HepG2 (cell line): ENCODE results near the gene MATK. TPM values are rescaled to one million over a fixed set of nuclear protein-coding genes. Genes with fewer than 3 reads are reported as not detected.
A peak's percentile ranks its signal among the peaks of the same experiment; 100 is the strongest.

ENCODE experiments used
- ATF4 ChIP-seq, 2 experiments: fragments of 450-650 bp in 1 of 2; sonication (generic) in 1 of 2; formaldehyde crosslinking; IDR thresholded peaks; 2 replicates each; pipeline versions ENCODE4 v1.5.0 to v1.8.0; 2020 to 2022; ENCODE audit warnings: mild to moderate bottlenecking in 1 of 2, missing genetic modification reagents in 1 of 2
- CHD2 ChIP-seq: IDR thresholded peaks from 2 replicates; pipeline ENCODE4 v1.6.1; 2011; ENCODE audit warnings: low read depth, low read length, improper control_type of control experiment
- ETV5 ChIP-seq: IDR thresholded peaks from 2 replicates; pipeline ENCODE4 v1.6.1; 2018; ENCODE audit warnings: missing biosample characterization, missing genetic modification reagents, inconsistent platforms, borderline replicate concordance
- FOXO1 ChIP-seq: sonication (generic); formaldehyde crosslinking; IDR thresholded peaks from 2 replicates; pipeline ENCODE4 v1.4.0; 2020; ENCODE audit warnings: missing genetic modification reagents
- KMT2B ChIP-seq: IDR thresholded peaks from 2 replicates; pipeline ENCODE4 v1.6.1; 2016; ENCODE audit warnings: missing genetic modification reagents, missing compliant biosample characterization
- MAX ChIP-seq: IDR thresholded peaks from 2 replicates; pipeline ENCODE4 v1.6.1; 2012; ENCODE audit warnings: inconsistent platforms
- NR3C1 ChIP-seq: sonication (generic); formaldehyde crosslinking; IDR thresholded peaks from 2 replicates; pipeline ENCODE4 v1.4.0; 2020; ENCODE audit warnings: missing genetic modification reagents
- PAF1 ChIP-seq: IDR thresholded peaks from 2 replicates; pipeline ENCODE4 v1.6.1; 2016; ENCODE audit warnings: missing genetic modification reagents, missing compliant biosample characterization
- PHF8 ChIP-seq: sonication (generic); formaldehyde crosslinking; IDR thresholded peaks from 2 replicates; pipeline ENCODE4 v1.5.0; 2020; ENCODE audit warnings: missing genetic modification reagents
- RNF2 ChIP-seq: fragments of 450-650 bp; conservative IDR thresholded peaks from 2 replicates; pipeline ENCODE4 v1.6.1; 2016; ENCODE audit warnings: low read depth
- SIX4 ChIP-seq: sonication (generic); formaldehyde crosslinking; IDR thresholded peaks from 2 replicates; pipeline ENCODE4 v1.4.0; 2020; ENCODE audit warnings: missing genetic modification reagents
- ZGPAT ChIP-seq: IDR thresholded peaks from 2 replicates; pipeline ENCODE4 v1.6.1; 2016; ENCODE audit warnings: mild to moderate bottlenecking
- ZNF382 ChIP-seq: sonication (generic); formaldehyde crosslinking; IDR thresholded peaks from 2 replicates; pipeline ENCODE4 v1.5.0; 2020; ENCODE audit warnings: missing genetic modification reagents, mild to moderate bottlenecking, borderline replicate concordance
- ZNF564 ChIP-seq: sonication (generic); formaldehyde crosslinking; IDR thresholded peaks from 2 replicates; pipeline ENCODE4 v1.8.1; 2023; ENCODE audit warnings: mild to moderate bottlenecking, missing genetic modification reagents
- polyA plus RNA-seq, 8 experiments: library from polyadenylated mRNA; depleted of rRNA in 3 of 8; stranded (reverse) in 7 of 8; unstranded in 1 of 8; fragments of >200 nt; fragmentation: Illumina TruSeq in 4 of 8; extraction: Trizol in 4 of 8; gene quantifications; 2 replicates each; pipeline versions ENCODE4 v1.2.1 to v1.2.3, GENCODE V29; 2011 to 2016; ENCODE audit warnings: low read depth in 4 of 8, missing spikeins in 1 of 8, mixed read lengths in 1 of 8; ENCODE audit not compliant: insufficient read depth in 1 of 8
- total RNA-seq, 5 experiments: library from RNA; depleted of rRNA; stranded (reverse); fragments of >200 nt; fragmentation: Illumina TruSeq; extraction: Trizol; gene quantifications; 2 replicates each; pipeline ENCODE4 v1.2.3, GENCODE V29; 2016; ENCODE audit warnings: low read depth in 1 of 5
- TF ChIP-seq, protein P1 (sequence below), 2 experiments: sonication (generic) in 1 of 2; formaldehyde crosslinking in 1 of 2; IDR thresholded peaks; 2 replicates each; pipeline versions ENCODE4 v1.6.1 to v1.9.0; 2014 to 2022; ENCODE audit warnings: antibody characterized with exemption in 1 of 2, borderline replicate concordance in 1 of 2, inconsistent platforms in 1 of 2, low read depth in 1 of 2, missing genetic modification reagents in 1 of 2
- TF ChIP-seq, protein P2 (sequence below): sonication (generic); formaldehyde crosslinking; IDR thresholded peaks from 2 replicates; pipeline ENCODE4 v1.5.1; 2020; ENCODE audit warnings: mild to moderate bottlenecking, missing genetic modification reagents, moderate library complexity

The MATK gene
- total and polyA plus RNA-seq, 2 of the 13 experiments (the other 11 are each of a cell fraction or from before 2014, with no cell fraction given) = 0.09 TPM; not detected in 1

- TF ChIP-seq, protein P1, sequence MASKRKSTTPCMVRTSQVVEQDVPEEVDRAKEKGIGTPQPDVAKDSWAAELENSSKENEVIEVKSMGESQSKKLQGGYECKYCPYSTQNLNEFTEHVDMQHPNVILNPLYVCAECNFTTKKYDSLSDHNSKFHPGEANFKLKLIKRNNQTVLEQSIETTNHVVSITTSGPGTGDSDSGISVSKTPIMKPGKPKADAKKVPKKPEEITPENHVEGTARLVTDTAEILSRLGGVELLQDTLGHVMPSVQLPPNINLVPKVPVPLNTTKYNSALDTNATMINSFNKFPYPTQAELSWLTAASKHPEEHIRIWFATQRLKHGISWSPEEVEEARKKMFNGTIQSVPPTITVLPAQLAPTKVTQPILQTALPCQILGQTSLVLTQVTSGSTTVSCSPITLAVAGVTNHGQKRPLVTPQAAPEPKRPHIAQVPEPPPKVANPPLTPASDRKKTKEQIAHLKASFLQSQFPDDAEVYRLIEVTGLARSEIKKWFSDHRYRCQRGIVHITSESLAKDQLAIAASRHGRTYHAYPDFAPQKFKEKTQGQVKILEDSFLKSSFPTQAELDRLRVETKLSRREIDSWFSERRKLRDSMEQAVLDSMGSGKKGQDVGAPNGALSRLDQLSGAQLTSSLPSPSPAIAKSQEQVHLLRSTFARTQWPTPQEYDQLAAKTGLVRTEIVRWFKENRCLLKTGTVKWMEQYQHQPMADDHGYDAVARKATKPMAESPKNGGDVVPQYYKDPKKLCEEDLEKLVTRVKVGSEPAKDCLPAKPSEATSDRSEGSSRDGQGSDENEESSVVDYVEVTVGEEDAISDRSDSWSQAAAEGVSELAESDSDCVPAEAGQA (IDR thresholded peaks at IDR 0.05; ENCODE audit: low read depth) = peak; percentile 43; the same call in 1 of the 2 replicates
- TF ChIP-seq, protein P1 (CRISPR knock-in tag; IDR thresholded peaks at IDR 0.05; ENCODE audit: borderline replicate concordance) = no peak
- TF ChIP-seq PAF1 (no peak), FOXO1 (CRISPR knock-in tag) (peak; percentile 30; the same call in 1 of the 2 replicates), PHF8 (CRISPR knock-in tag) (no peak), ATF4 (CRISPR knock-in tag; IDR thresholded peaks at IDR 0.05) (no peak), ZNF382 (CRISPR knock-in tag) (no peak), SIX4 (no peak), MAX (peak; percentile 95), ETV5 (CRISPR knock-in tag) (no peak), CHD2 (no peak), ZNF564 (CRISPR knock-in tag) (no peak), ZGPAT (CRISPR knock-in tag) (peak; percentile 36; the same call in 1 of the 2 replicates), RNF2 (peak; percentile 63), KMT2B (CRISPR knock-in tag) (no peak), NR3C1 (CRISPR knock-in tag) (no peak)
- TF ChIP-seq, protein P2, sequence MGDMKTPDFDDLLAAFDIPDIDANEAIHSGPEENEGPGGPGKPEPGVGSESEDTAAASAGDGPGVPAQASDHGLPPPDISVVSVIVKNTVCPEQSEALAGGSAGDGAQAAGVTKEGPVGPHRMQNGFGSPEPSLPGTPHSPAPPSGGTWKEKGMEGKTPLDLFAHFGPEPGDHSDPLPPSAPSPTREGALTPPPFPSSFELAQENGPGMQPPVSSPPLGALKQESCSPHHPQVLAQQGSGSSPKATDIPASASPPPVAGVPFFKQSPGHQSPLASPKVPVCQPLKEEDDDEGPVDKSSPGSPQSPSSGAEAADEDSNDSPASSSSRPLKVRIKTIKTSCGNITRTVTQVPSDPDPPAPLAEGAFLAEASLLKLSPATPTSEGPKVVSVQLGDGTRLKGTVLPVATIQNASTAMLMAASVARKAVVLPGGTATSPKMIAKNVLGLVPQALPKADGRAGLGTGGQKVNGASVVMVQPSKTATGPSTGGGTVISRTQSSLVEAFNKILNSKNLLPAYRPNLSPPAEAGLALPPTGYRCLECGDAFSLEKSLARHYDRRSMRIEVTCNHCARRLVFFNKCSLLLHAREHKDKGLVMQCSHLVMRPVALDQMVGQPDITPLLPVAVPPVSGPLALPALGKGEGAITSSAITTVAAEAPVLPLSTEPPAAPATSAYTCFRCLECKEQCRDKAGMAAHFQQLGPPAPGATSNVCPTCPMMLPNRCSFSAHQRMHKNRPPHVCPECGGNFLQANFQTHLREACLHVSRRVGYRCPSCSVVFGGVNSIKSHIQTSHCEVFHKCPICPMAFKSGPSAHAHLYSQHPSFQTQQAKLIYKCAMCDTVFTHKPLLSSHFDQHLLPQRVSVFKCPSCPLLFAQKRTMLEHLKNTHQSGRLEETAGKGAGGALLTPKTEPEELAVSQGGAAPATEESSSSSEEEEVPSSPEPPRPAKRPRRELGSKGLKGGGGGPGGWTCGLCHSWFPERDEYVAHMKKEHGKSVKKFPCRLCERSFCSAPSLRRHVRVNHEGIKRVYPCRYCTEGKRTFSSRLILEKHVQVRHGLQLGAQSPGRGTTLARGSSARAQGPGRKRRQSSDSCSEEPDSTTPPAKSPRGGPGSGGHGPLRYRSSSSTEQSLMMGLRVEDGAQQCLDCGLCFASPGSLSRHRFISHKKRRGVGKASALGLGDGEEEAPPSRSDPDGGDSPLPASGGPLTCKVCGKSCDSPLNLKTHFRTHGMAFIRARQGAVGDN = peak; percentile 84
Observed at GRCh38 chr19:3783660-3784584, 2.3 kb downstream of the MATK start (continued).
